HG02840 (cell line): Measurements from ENCODE around the gene BMERB1.
"Not testable (repeated sequence)": the region's sequence is repeated elsewhere in the genome, so short reads cannot be mapped to it uniquely, and the experiment has no call there.

ENCODE experiments used
- ATAC-seq: cut with Tn5 transposase; IDR thresholded peaks from one replicate; pipeline ENCODE4 v1.9.1; 2021; ENCODE audit warnings: mild to moderate bottlenecking, moderate library complexity, moderate number of reproducible peaks; ENCODE audit not compliant: unreplicated experiment, low FRiP score

The BMERB1 gene

DNA sequence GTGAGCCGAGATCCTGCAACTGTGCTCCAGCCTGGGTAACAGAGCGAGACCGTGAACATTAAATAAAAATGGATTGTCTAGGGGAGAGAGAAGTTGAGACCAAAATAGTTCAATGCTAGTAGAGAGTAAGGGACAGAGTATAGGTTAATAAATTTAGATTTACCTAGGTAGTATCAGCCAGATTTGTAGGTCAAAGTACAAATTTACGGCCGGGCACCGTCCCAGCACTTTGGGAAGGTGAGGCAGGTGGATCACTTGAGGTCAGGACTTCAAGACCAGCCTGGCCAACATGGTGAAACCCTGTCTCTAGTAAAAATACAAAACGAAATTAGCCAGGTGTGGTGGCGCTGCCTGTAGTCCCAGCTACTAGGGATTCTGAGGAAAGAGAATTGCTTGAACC lies 12.2 kb upstream of the BMERB1 start:
- ATAC-seq, result no peak

- no peak for ATAC-seq
Measured at GRCh38 chr16:15425861-15426260, 8.5 kb upstream of the BMERB1 start.

GRCh38 chr16:15426796-15427195 lies 7.6 kb upstream of the BMERB1 start:
- no peak for ATAC-seq

GRCh38 chr16:15427648-15428239 lies 6.6 kb upstream of the BMERB1 start:
- ATAC-seq, result no peak

DNA sequence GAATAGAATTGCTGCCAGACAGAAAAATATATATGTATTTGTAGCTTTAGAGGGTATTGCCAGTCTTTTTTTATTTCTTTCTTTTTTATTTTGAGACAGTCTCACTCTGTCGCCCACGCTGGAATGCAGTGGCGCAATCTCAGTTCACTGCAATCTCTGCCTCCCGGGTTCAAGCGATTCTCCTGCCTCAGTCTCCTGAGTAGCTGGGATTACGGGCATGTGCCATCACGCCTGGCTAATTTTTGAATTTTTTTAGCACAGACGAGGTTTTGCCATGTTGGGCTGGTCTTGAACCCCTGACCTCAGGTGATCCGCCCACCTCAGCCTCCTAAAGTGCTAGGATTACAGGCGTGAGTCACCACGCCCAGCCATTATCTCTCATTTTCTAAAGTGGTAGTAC lies 3.5 kb upstream of the BMERB1 start:
- ATAC-seq, result not testable (repeated sequence)

DNA sequence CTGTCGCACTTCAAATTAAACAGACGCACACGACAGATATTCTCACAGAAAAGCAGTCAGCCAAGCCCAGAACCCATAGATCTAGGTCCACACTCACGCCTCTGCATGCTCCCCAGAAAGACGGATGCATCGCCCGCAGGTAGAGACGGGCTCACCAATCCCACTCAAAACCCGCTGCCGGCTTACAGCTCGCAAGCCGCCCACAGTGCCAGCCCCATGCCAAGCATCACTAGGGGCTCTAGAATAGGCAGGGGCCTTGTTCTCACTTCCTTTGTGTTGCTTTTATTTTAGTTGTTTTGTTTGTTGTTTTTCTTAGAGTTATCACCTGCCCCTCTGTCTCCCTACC lies 336 bp upstream of the BMERB1 start:
- no peak for ATAC-seq

GRCh38 chr16:15435216-15435864 lies 952 bp downstream of the BMERB1 start:
- ATAC-seq, result no peak

DNA sequence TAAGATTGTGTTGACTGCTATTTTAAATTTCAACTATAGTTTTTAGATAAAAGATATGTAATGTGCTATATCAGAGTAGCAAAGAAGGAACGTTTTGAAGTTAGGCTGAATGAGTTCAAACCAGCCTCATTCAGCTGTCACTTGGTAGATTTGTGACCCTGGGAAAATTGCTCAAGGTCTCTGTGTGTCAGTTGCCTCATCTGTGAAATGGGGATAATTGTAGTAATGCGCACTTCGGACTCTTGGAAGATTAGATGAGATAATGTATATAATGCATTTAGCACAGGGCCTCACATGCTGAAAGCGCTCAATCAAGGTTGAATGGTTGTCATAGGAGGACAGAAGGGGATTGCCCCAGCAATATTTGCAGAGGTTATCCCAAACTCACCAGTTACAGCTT lies 4.7 kb downstream of the BMERB1 start:
- ATAC-seq, result no peak

- ATAC-seq, result no peak
Measured at GRCh38 chr16:15439521-15439920, 5.1 kb downstream of the BMERB1 start.

GRCh38 chr16:15440852-15441251 lies 6.5 kb downstream of the BMERB1 start:
- no peak for ATAC-seq

- not testable (repeated sequence) for ATAC-seq
Measured at GRCh38 chr16:15442140-15442539, 7.8 kb downstream of the BMERB1 start.

- ATAC-seq, result no peak
Measured at GRCh38 chr16:15443753-15444152, 9.4 kb downstream of the BMERB1 start.

DNA sequence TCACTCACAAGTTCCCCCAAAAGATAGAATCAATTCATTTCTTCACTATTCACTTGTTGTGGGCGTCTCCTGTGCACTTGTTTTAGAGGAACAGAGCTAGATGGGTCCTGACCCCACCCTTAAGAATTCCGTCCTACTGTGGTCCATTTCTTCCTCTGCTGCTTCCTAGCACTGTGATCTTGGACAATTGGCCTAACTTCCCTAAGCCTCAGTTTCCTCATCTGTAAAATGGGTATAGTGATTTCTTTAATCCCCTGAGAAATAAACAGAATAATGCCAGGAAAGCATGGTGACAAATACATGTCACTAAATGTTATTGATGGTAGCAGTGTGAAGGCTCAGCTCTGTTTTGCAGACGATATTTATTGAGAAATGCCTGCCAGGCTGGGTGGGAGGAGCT lies 9.9 kb downstream of the BMERB1 start:
- ATAC-seq, result no peak

GRCh38 chr16:15445450-15445849 lies 11.1 kb downstream of the BMERB1 start:
- ATAC-seq, result no peak

DNA sequence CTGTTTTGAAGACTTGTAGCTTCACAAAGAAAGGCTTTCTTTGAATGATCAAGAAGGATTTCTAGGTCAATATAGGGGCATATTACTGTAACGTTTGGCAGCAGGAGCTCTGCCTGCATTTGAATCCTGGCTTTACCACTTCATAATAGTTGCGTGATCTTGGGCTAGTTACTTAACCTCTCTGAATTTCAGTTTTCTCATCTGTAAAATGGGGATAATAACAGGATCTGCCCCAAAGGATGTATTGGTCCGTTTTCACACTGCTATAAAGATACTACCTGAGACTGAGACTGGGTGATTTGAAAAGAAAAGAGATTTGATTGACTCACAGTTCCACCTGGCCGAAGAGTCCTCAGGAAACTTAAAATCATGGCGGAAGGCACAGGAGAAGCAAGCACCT lies 12.5 kb downstream of the BMERB1 start:
- no peak for ATAC-seq

GRCh38 chr16:15450624-15451023 lies 16.2 kb downstream of the BMERB1 start:
- ATAC-seq, result no peak

- ATAC-seq, result no peak
Measured at GRCh38 chr16:15451098-15451731, 16.8 kb downstream of the BMERB1 start.

- no peak for ATAC-seq
Measured at GRCh38 chr16:15452246-15452855, 18.0 kb downstream of the BMERB1 start.

- not testable (repeated sequence) for ATAC-seq
Measured at GRCh38 chr16:15453296-15453695, 18.9 kb downstream of the BMERB1 start.

GRCh38 chr16:15454933-15455332 lies 20.5 kb downstream of the BMERB1 start:
- not testable (repeated sequence) for ATAC-seq

- ATAC-seq, result no peak
Measured at GRCh38 chr16:15457400-15457799, 23.0 kb downstream of the BMERB1 start.

DNA sequence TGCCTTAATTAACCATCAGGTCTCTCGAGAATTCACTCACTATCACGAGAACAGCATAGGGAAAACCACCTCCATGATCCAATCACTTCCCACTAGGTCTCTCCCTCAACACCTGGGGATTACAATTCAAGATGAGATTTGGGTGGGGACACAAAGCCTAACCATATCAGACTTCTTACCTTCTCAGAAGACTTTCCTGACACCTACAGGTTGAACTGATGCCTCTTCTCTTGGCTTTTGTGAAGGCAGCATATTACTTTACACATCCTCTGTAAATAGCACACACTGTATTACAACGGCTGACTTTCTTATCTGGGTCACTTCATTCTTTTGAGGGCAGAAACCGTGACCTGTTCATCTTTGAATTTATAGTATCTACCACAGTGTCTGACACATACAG lies 23.6 kb downstream of the BMERB1 start:
- no peak for ATAC-seq
